Spleen (tissue), 11 donors: ENCODE results near the gene KIF6. TPM values are rescaled to one million over a fixed set of nuclear protein-coding genes. Genes with fewer than 3 reads are reported as not detected.

Source experiments
- DNase-seq: peaks from one replicate; pipeline ENCODE4 v3.0.0-alpha.2; 2020
- H3K27ac ChIP-seq, 8 donors: fragments of 200-600 bp; sonication (generic) in 7 of 8; 1 replicate in 4 of 8; 2 replicates in 4 of 8; pipeline versions ENCODE4 v1.5.0 to v1.8.0; 2016 to 2021; ENCODE audit warnings: inconsistent platforms in 4 of 8, mild to moderate bottlenecking in 4 of 8, moderate library complexity in 1 of 8
- H3K27me3 ChIP-seq, 7 donors: fragments of 200-600 bp; sonication (generic) in 6 of 7; replicated peaks in 1 of 7; 1 replicate in 4 of 7; 2 replicates in 3 of 7; pipeline versions ENCODE4 v1.5.0 to v1.8.0; 2016 to 2021; ENCODE audit warnings: inconsistent platforms in 3 of 7, mild to moderate bottlenecking in 1 of 7
- H3K36me3 ChIP-seq, 6 donors: fragments of 200-600 bp; sonication (generic) in 5 of 6; 1 replicate in 4 of 6; 2 replicates in 2 of 6; pipeline versions ENCODE4 v1.5.0 to v1.8.0; 2016 to 2021; ENCODE audit warnings: inconsistent platforms in 2 of 6
- H3K4me1 ChIP-seq, 6 donors: fragments of 200-600 bp; sonication (generic) in 5 of 6; 1 replicate in 3 of 6; 2 replicates in 3 of 6; pipeline versions ENCODE4 v1.5.0 to v1.8.0; 2016 to 2021; ENCODE audit warnings: inconsistent platforms in 3 of 6
- H3K4me3 ChIP-seq, 8 donors: fragments of 200-600 bp; sonication (generic) in 7 of 8; 1 replicate in 4 of 8; 2 replicates in 4 of 8; pipeline versions ENCODE4 v1.5.0 to v1.8.0; 2016 to 2021; ENCODE audit warnings: inconsistent platforms in 4 of 8, mild to moderate bottlenecking in 4 of 8, moderate library complexity in 2 of 8
- H3K9me3 ChIP-seq, 8 donors: fragments of 200-600 bp; sonication (generic) in 7 of 8; 1 replicate in 4 of 8; 2 replicates in 4 of 8; pipeline versions ENCODE4 v1.5.0 to v1.8.0; 2016 to 2021; ENCODE audit warnings: inconsistent platforms in 4 of 8
- CTCF ChIP-seq, 11 experiments: fragments of 200-600 bp in 7 of 11; fragments of 450-650 bp in 4 of 11; sonication (generic) in 4 of 11; IDR thresholded peaks in 8 of 11; conservative IDR thresholded peaks in 3 of 11; 1 replicate in 7 of 11; 2 replicates in 4 of 11; pipeline versions ENCODE4 v1.4.0 to v1.8.0; 2016 to 2021; ENCODE audit warnings: antibody characterized with exemption in 11 of 11, inconsistent platforms in 4 of 11, mild to moderate bottlenecking in 1 of 11
- POLR2A ChIP-seq, 3 donors: fragments of 450-650 bp; IDR thresholded peaks; one replicate each; pipeline ENCODE4 v1.5.1; 2017; ENCODE audit warnings: antibody characterized with exemption in 3 of 3, mild to moderate bottlenecking in 1 of 3
- POLR2AphosphoS5 ChIP-seq, 3 donors: sonication (generic); formaldehyde crosslinking; IDR thresholded peaks; one replicate each; pipeline ENCODE4 v1.5.1; 2017; ENCODE audit warnings: antibody characterized with exemption in 3 of 3
- WGBS, 5 donors: extraction: QIAGEN DNeasy Blood & Tissue Kit in 3 of 5; methylation state at CpG; one replicate each; pipeline versions ENCODE4 v1.1.5 to v1.1.7; 2013 to 2018; 5-methylcytosine and 5-hydroxymethylcytosine counted together
- intact Hi-C: fragments of 100-400 bp; cut with DNase I; formaldehyde crosslinking; loops from one replicate; pipeline ENCODE4 v1.15.0; 2023; ENCODE audit warnings: low total_unique reads
- polyA plus RNA-seq, 3 donors: library from polyadenylated mRNA; stranded (reverse); fragments of 200-250 nt; gene quantifications; one replicate each; pipeline ENCODE4 v1.2.1, GENCODE V29; 2013
- total RNA-seq, 7 donors: library from RNA; depleted of rRNA in 3 of 7; stranded (reverse); fragments of >200 nt in 3 of 7; fragmentation: NEBNext Ultra II Directional in 4 of 7; extraction: Animal tissue kit (Norgen Biotek cat#: 25700) in 4 of 7; gene quantifications; one replicate each; pipeline versions ENCODE4 v1.1.0 to v1.2.1, GENCODE V29; 2016 to 2021
- donor health status: healthy with polysubstance abuse.
- donor health status: DM: no; HTN: no; CAD: no; lungs with moderate emphysema.
- donor health status: DM: no; HTN: no; CAD: no.
- donor health status: Bipolar disorder and iron deficiency.
- donor health status: healthy.
- donor health status: DM: no; HTN: no; CAD: no.
- donor health status: DM: yes; HTN: yes; CAD: no.

Gene KIF6
- total and polyA plus RNA-seq, 10 donors: 0.10 to 0.75 (median 0.24) TPM; not detected in 3

DNA sequence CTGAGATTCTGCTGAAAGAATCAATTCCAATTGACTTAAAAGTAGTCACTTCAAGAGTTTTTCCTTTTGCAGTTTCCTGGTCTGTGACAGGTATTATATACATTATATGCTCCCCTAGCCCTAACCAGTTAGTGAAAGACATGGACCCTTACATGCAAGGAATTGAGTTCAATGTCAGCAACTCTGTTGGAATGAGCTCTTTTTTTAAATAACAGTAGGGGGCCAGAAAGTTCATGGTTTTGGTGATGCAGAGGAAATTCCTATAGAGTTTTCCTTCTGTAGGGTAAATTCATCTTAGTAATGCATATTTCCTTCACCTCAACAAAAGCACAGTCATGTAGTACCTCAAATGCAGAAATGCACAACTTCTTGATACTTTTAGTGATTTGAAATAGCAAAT, 172.2 kb downstream of the KIF6 start:
- Histone ChIP-seq H3K36me3 (no peaks in the 10 kb centered on the region), H3K27ac (no peak overlapping the region), H3K27me3 (peaks cover 0 to 5% (median 0%) of the 10 kb centered on the region in 7 donors), H3K4me3 (no peak overlapping the region), H3K4me1 (no peaks in the 10 kb centered on the region), H3K9me3 (no peaks in the 10 kb centered on the region)
- intact Hi-C loops: no loop called here
- DNase-seq: no peak
- TF ChIP-seq CTCF (IDR thresholded peaks at IDR 0.05 in 8 of 11, conservative IDR thresholded peaks at IDR 0.05 in 3 of 11) (no peak), POLR2A (IDR thresholded peaks at IDR 0.05) (no peak), POLR2AphosphoS5 (IDR thresholded peaks at IDR 0.05) (no peak)

- Histone ChIP-seq H3K4me1 (no peaks in the 10 kb centered on the region), H3K4me3 (no peak overlapping the region), H3K9me3 (no peaks in the 10 kb centered on the region), H3K27me3 (peaks cover 0 to 5% (median 0%) of the 10 kb centered on the region in 7 donors), H3K27ac (no peak overlapping the region), H3K36me3 (no peaks in the 10 kb centered on the region)
- no peak for DNase-seq
- TF ChIP-seq CTCF (IDR thresholded peaks at IDR 0.05 in 8 of 11, conservative IDR thresholded peaks at IDR 0.05 in 3 of 11) (no peak), POLR2A (IDR thresholded peaks at IDR 0.05) (no peak), POLR2AphosphoS5 (IDR thresholded peaks at IDR 0.05) (no peak)
- WGBS, 5 donors: 76 to 90% (median 80%) methylated on average over 2 of the region's 2 CpGs
- intact Hi-C loops: no loop called here
Measured at GRCh38 chr6:39550191-39550590, 175.0 kb downstream of the KIF6 start.

- Histone ChIP-seq H3K27me3 (peaks cover 0 to 5% (median 0%) of the 10 kb centered on the region in 7 donors), H3K4me3 (no peak overlapping the region), H3K36me3 (no peaks in the 10 kb centered on the region), H3K9me3 (no peaks in the 10 kb centered on the region), H3K27ac (no peak overlapping the region), H3K4me1 (no peaks in the 10 kb centered on the region)
- no peak for DNase-seq
- TF ChIP-seq POLR2A (IDR thresholded peaks at IDR 0.05) (no peak), CTCF (IDR thresholded peaks at IDR 0.05 in 8 of 11, conservative IDR thresholded peaks at IDR 0.05 in 3 of 11) (no peak)
- intact Hi-C loops: no loop called here
- 47 to 82% (median 69%) methylated on average over 2 of the region's 2 CpGs for WGBS, 5 donors
Measured at GRCh38 chr6:39546731-39547130, 178.5 kb downstream of the KIF6 start.

DNA sequence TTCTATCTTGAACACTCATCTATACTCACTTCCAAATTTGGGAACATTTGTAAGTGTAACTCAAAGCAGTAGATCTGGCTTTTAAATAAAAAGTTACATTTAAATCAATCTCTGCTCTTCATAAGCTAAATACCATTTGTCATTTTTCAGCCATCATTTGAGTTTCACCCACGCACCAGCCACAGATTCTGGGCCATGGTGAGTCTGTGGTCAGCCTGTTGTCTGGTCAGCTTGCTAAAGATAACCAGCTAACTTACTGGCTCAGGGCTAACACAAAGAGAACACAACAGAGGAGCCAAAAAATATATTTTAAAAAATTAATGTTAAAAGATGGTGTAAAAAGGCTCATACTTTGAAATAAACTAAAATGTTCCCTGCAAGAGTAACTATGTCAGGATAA, 181.3 kb downstream of the KIF6 start:
- TF ChIP-seq POLR2AphosphoS5 (IDR thresholded peaks at IDR 0.05) (no peak), POLR2A (IDR thresholded peaks at IDR 0.05) (no peak), CTCF (IDR thresholded peaks at IDR 0.05 in 8 of 11, conservative IDR thresholded peaks at IDR 0.05 in 3 of 11) (no peak)
- H3K27ac ChIP-seq: no peak overlapping the region

More for the DNA sequence above, 181.3 kb downstream of the KIF6 start:
- H3K27me3 ChIP-seq: peaks cover 0 to 4% (median 0%) of the 10 kb centered on the region in 7 donors
- H3K4me1 ChIP-seq: no peaks in the 10 kb centered on the region
- intact Hi-C loops: no loop called here
- 61 to 78% (median 73%) methylated on average over 1 of the region's 1 CpG for WGBS, 5 donors
- no peak overlapping the region for H3K4me3 ChIP-seq
- no peaks in the 10 kb centered on the region for H3K9me3 ChIP-seq
- no peak for DNase-seq
- no peaks in the 10 kb centered on the region for H3K36me3 ChIP-seq
